Jurkat, Clone E6-1 (cell line): ENCODE measurements around the gene ZNF33B. TPM values are rescaled to one million over a fixed set of nuclear protein-coding genes. Genes with fewer than 3 reads are reported as not detected.
"Not testable (repeated sequence)": the region's sequence is repeated elsewhere in the genome, so short reads cannot be mapped to it uniquely, and the experiment has no call there.

Source experiments
- DNase-seq: peaks from one replicate; pipeline ENCODE4 v3.0.0-alpha.2; 2011; ENCODE audit warnings: low read depth, low spot score
- H3K4me3 ChIP-seq: 2 replicates; pipeline ENCODE4 v1.5.1; 2011; ENCODE audit warnings: mild to moderate bottlenecking, low read length, control low read depth, moderate library complexity
- polyA plus RNA-seq: library from polyadenylated mRNA; unstranded; fragments of >200 nt; gene quantifications from one replicate; pipeline ENCODE4 v1.2.1, GENCODE V29; 2012; ENCODE audit warnings: missing spikeins; ENCODE audit not compliant: insufficient read length, insufficient read depth

The ZNF33B gene
- polyA plus RNA-seq = 12.5 TPM

DNA sequence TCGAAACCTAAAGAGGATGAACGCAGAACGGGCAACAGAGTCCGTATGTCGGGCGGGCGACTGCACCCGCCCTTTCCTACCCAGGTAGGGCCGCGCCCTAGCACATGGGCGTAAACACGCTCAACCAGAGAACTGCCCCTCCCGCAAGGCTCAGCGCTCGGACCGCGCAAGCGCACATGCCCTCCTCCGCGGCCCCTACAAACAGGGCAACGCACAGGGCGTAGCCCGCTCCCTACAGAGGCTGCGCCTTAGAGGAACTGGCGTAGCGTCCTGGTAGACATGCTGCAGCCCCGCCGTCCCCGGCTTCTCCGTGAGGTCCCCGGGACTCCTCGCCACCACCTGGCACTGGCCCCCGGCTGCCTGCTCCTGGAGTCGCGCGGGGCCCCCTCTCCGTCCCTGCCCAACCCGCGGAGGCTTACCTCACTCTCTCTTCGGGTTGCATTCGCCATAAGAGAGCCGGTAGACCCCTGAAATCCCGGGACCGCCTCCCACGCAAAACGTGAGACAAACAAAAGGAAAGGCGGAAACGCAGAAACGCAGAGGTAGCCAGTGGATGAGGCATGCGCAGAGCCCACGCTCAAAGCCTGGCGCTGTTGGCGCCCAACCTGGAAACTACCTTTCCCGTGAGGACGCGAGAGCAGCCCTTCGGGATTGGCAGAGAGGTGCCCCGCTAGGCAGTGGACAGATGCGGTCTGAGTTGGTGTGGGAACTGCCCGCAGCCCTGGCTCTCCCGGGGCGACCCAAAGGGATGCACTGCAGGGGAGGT lies at the start of gene ZNF33B:
ZNF33B (minus strand) TSS at position 516 of the 766 bp plus-strand sequence. CDS start 1,642 bp downstream, outside the sequence.
- DNase-seq = peak; percentile 94
- H3K4me3 ChIP-seq = peak within 1 kb of the TSS; percentile 89

DNA sequence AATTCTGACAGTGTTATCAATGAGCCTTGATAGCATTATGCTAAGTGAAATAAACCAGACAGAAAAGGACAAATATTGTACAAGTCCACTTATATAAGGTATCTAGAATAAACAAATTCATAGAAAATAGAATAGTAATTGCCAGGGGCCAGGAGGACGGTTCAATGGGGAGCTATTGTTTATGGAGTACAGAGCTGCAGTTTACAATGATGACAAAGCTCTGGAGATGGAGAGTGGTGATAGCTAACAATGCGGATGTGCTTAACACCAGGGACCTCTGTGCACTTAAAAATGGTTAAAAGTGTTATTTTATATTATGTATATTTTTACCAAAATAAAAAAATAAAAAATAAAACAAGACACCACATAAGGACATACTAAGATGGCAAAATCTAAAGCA lies 46.1 kb upstream of the ZNF33B start:
- H3K4me3 ChIP-seq = no peak overlapping the region
- DNase-seq = no peak

DNA sequence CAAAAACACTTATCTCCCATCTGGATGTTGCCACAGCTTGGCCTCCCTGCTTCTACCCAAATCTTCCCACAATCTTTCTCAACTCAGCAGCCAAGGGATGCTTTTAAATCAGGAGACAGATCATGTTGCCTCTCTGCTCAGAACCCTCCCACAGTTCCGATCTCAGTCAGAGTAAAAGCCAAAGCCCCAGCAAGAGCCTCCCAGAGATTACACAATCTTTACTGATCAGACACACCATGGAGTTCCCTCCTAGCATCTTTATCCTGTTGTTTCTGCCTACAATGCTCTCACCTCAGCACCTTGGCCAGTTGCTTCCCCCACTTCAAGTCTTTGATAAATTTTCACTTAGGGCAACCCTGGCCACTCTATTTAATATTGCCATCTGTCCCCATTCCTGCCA lies 41.9 kb upstream of the ZNF33B start:
- H3K4me3 ChIP-seq = no peak overlapping the region
- no peak for DNase-seq

DNA sequence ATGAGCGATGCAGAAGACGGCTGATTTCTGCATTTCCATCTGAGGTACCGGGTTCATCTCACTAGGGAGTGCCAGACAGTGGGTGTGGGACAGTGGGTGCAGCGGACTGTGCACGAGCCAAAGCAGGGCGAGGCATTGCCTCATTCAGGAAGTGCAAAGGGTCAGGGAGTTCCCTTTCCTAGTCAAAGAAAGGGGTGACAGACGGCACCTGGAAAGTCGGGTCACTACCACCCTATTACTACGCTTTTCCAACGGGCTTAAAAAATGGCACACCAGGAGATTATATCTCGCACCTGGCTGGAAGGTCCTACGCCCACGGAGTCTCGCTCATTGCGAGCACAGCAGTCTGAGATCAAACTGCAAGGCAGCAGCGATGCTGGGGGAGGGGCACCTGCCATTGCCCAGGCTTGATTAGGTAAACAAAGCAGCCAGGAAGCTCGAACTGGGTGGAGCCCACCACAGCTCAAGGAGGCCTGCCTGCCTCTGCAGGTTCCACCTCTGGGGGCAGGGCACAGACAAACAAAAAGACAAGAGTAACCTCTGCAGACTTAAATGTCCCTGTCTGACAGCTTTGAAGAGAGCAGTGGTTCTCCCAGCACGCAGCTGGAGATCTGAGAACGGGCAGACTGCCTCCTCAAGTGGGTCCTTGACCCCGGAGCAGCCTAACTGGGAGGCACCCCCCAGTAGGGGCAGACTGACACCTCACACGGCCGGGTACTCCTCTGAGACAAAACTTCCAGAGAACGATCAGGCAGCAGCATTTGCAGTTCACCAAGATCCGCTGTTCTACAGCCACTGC lies 27.0 kb upstream of the ZNF33B start:
- DNase-seq, H3K4me3 ChIP-seq: not testable (repeated sequence)

DNA sequence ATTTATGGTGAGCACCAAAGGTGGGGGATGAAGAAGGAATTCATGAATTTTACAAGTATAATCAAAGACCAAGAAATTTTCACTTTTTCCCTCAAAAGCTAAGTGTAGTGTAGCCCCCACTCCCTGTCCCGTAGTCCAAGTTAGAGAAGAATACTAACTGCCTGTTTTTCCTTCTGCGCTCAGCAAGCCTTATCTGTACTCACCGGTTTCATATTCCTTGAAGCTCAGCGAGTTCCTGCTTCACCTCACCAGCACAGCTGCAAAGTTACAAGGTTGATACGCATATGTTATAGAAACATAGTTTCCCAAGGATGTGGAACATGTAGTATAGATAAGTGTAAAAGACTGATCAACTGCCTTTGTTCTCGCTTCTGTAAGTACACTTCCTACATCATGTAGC lies 16.0 kb upstream of the ZNF33B start:
- H3K4me3 ChIP-seq = no peak overlapping the region
- DNase-seq = no peak

DNA sequence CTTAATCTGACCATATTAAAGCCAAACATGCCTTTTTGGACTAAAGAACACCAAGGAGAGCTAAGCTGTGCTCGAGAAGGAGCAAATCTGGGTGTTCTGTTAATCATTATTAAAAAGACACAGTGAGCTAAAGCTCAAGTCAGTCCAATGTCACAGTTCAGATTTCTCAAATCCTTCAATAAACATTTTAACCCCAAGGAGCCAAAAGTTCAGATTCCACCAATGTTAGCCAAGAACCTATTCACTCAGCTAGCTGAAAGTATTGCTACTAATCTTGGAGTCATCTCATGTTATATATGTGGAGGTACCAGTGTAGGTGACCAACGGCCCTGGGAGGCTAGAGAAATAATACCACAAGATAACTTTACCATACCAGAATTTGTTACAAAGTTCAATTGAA lies 14.5 kb upstream of the ZNF33B start:
- DNase-seq = no peak
- H3K4me3 ChIP-seq = no peak overlapping the region

DNA sequence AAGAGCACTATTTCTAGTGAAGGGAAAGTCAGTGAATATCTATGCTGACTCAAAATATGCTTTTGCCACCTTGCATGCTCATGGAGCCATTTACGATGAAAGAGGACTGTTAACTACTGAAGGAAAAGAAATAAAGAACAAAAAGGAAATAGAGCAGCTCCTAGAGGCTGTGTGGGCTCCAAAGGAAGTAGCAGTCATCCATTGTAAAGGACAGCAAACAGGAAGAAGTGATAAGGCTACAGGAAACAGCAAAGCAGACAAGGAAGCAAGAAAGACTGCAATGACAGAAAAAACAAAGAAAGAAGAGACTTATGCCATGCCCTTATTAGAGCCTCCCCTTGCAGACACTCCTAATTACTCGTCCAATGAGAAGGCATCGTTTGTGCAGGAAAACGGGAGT lies 12.0 kb upstream of the ZNF33B start:
- DNase-seq = no peak
- no peak overlapping the region for H3K4me3 ChIP-seq

DNA sequence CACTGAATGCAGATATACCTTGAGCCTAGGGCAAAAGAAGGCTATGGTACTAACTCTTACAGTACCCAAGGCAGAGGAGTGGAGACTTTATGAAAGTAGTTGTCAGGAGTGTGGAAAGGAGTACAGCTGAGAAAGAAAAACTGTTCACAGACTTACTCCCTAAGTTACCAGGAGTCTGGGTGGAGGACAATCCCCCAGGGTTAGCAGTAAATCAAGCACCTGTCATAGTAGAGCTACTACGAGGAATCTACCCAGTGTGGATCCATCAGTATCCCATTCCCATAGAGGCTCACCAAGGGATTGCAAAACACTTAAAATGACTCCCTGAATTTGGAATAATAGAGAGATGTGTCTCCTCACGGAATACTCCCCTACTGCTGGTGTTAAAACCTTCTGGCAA lies 10.1 kb upstream of the ZNF33B start:
- no peak for DNase-seq
- H3K4me3 ChIP-seq = no peak overlapping the region

DNA sequence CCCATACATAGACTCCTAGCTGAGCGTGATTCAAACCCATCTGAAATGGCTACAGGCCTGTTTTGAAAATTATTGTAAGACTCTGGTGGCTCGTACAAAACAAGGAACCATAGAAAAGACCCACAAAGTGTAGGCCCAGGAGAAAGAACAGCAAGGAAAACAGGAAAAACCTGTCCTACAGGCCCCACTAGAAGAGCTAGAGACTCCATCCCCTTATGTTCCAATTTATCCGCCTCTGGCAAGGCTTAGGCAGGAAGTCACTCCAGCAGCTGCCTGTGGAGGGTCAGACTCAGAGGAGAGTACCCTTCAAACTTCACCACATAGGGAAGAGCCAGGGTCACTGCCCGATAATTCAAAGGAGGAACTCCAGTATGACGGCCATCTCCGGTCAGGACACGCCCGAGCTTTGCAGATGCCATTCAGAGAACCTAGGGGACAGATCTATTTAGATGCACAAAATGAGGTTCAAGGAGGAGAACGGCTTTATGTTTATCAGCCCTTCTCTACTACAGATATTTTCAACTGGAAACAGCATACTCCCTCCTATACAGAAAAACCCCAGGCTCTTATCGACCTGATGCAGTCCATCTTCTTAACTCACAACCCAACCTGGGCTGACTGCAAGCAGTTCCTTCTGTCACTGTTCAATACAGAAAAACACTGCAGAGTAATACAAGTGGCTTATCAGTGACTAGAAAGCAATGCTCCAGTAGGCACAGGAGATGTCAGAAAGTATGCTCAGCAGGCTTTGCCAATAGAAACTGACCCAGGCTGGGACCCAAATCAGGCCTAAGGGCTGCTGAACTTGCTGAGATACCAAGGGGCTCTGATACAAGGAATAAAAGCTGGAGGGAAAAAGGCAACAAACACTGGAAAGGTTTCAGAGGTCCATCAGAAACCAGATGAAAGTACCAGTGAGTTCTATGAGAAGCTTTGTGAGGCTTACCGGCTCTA lies 8.6 kb upstream of the ZNF33B start:
- DNase-seq = no peak
- H3K4me3 ChIP-seq = no peak overlapping the region

DNA sequence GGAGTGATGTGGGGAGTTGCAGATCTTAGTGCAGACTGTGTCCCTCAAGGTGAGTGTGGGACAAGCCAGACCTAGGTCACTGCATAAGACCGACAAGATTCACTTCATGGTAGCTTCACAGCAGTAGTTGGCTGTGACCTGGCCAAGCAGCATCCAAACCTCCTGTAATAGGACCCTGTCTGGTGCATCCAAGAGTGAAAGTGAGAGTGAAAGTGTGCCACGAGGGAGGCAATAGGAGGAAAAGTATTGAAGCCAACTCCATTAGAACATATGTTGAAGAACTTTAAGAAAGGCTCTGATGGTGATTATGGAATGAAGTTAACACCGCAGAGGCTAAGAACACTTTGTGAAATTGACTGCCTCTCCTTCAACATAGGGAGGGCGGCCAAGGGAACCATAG lies 7.8 kb upstream of the ZNF33B start:
- no peak for DNase-seq
- no peak overlapping the region for H3K4me3 ChIP-seq

DNA sequence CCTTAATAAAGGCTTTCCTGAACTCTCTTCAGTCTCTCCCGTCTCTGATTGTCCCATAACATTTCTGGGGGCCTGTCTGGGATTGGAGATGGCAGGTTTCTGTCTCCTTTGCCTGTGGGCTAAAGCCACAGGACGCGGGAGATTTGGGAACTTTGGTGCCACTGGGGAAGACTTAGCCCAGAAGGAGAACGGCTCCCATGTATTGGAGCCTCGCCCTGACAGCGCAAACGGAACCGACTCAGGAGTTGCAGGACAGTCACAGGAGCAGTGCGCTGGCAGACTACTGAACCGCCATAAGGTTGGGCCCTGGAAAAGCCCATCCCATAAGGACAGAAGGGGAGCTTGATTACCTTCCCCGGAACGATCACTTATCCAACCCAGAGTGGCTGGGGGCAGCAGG lies 7.1 kb upstream of the ZNF33B start:
- no peak overlapping the region for H3K4me3 ChIP-seq
- no peak for DNase-seq

DNA sequence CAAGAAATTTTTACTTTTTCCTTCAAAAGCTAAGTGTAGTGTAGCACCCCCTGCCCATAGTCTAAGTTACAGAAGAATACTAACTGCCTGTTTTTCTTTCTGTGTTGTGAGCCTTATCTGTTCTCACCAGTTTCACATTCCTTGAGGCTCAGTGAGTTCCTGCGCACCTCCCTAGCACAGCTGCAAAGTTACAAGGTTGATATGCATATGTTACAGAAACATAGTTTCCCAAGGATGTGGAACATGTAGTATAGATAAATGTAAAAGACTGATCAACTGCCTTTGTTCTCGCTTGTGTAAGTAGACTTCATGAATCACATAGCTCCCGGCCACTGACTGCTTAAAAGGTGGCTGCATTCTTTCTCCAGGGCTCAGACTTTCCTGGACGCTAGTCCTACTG lies 6.7 kb upstream of the ZNF33B start:
- no peak for DNase-seq
- no peak overlapping the region for H3K4me3 ChIP-seq

DNA sequence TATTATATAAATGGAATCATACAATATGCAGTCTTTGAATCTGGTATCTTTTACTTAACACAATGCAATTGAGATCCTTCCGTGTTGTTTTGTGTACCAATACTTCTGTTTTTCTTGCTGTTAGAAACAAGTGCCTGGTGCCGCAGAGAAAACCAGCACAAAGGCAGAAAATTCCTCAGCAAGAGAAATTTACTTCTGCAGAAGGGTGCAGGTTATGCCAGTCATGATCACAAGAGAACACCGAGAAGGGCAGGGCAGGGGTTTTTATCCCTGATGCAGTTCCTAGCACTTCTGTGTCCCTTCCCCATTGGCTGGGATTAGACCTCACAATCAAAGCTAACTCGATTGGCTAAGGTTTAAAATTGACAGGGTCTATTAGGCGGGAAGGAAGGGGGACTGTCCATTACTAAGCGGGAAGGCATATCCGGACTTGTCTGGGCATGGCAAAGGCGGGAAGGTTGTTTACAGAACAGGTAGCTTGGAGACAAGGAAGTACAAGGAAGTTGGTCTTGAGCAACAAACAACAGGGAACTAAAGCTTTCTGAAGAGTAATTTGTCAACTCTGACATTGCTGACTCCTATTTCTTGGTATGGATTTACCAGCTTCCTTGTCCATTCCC lies 2.4 kb upstream of the ZNF33B start:
- DNase-seq = no peak
- no peak overlapping the region for H3K4me3 ChIP-seq

DNA sequence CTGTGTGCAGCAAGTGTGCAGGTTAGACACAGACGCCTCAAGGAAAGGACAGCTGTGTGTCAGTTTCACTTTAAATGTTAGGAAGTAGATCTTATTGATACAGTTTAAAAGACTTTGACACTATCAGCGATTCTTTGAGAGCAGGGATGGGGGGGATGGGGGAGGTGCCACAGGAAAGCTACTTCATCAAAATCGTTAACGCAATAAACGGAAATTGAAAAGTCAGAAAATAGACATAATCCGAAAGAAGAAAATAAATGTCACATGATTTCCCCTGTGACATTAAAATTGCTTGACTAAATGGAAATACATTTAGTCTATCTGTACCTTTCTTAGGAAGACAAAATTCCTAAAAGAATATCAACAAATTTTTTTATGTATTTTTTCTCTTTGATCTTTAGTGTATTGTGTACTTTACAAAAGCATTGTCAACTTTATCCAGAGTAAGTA lies 476 bp upstream of the ZNF33B start:
- H3K4me3 ChIP-seq = peak overlapping the region; percentile 89
- DNase-seq = no peak

DNA sequence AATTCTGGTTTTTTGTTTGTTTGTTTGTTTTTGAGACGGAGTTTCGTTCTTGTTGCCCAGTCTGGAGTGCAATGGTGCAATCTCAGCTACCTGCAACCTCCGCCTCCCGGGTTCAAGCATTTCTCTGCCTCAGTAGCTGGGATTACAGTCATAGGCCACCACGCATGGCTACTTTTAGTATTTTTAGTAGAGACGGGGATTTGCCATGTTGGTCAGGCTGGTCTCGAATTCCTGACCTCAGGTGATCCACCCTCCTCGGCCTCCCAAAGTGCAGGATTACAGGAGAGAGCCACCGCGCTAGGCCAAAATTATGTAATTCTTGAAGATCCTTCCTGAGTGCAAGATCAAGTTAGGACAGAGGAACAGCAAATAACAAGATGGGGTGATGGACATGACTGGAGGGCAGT lies 719 bp downstream of the ZNF33B start:
- no peak for DNase-seq
- peak overlapping the region; percentile 89 for H3K4me3 ChIP-seq

DNA sequence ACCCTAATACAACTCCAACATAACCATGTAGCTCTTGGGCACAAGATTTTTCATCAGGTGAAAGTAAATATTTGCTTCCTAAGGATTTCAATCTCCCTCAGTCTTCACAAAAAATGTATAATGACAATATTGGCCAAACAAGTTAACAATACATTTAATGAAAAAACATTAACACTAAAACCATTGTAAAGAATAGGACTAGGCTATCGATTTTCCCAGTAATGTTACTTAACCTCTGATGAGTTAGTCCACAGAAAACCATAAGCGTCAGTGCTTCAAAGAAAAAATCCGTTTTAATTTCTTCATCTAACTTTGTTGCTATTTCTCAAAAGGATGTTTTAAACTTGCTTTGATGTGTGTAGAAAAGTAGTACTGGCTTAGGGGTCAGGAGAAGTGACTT lies 1.2 kb downstream of the ZNF33B start:
- H3K4me3 ChIP-seq = peak overlapping the region; percentile 89
- DNase-seq = no peak

DNA sequence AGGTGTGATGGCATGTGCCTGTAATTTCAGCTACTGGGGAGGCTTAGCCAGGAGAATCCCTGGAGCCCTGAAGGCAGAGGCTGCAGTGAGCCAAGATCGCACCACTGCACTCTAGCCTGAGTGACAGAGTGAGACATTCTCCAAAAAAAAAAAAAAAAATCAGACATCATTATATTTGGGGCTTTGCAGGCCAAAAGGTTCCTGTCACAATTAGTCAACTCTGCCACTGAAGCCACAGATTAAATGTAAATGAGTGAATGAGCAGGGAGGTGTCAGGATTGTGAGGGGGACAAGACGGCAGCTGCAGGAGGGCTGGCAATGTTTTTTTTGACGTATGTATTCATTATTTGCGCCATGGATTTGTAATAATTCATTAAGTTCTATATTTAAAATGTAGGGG lies 3.3 kb downstream of the ZNF33B start:
- no peak for DNase-seq
- H3K4me3 ChIP-seq = no peak overlapping the region

DNA sequence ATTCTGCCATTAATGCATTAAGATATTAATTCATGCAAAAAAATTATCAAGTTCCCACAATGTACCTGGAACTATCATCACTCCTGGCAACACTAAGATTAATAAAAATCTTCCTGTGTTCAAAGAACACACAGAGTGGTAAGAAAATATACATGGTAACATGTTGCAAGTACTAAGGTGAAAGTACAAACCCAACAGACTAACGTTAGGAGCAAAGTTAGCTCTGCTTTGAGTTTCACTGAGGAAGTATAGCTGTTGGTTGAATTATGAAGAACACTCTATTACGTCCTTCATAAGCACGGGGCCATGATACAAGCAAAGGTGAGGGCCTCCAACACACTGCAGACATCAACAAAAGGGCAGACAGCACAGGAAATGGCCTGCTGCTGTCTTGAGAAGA lies 5.8 kb downstream of the ZNF33B start:
- DNase-seq = no peak
- H3K4me3 ChIP-seq = no peak overlapping the region

DNA sequence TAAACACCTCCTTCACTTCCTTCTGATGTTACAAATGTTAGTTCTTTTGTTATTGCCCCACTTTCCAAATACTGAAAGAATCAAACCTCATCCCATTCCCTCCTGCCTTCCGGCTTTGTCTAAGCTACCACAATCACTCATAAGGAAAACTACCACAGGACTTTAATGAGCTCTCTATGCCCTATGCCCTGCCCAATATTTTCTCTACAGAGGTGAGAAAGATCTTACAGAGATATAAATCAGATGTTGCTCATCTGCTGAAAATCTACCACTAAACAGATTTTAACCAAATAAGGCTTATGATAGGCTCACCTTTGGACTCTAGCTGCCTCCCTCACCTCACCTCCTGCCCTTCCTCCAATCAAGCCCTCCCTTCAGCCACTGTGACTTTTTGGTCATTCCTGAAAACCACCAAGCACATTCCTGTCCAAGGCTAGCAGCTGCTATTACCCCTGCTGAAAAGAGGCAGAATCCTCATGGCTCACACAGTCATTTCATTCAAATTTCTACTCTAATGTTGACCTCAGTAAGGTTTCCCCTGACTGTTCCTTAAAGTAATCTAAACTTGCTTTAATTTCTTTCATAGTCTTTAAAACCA lies 7.7 kb downstream of the ZNF33B start:
- H3K4me3 ChIP-seq = no peak overlapping the region
- DNase-seq = no peak
